GM19239 (cell line): Measurements from ENCODE around the gene WNT3A.

Experiments used
- DNase-seq: peaks from one replicate; pipeline ENCODE4 v3.0.0; 2011; ENCODE audit warnings: low spot score; ENCODE audit not compliant: insufficient read length
- FAIRE-seq: peaks from 2 replicates; lab custom pipeline; 2011; peaks lifted over from hg19 to GRCh38; lab: Jason Lieb, UNC

Gene WNT3A

DNA sequence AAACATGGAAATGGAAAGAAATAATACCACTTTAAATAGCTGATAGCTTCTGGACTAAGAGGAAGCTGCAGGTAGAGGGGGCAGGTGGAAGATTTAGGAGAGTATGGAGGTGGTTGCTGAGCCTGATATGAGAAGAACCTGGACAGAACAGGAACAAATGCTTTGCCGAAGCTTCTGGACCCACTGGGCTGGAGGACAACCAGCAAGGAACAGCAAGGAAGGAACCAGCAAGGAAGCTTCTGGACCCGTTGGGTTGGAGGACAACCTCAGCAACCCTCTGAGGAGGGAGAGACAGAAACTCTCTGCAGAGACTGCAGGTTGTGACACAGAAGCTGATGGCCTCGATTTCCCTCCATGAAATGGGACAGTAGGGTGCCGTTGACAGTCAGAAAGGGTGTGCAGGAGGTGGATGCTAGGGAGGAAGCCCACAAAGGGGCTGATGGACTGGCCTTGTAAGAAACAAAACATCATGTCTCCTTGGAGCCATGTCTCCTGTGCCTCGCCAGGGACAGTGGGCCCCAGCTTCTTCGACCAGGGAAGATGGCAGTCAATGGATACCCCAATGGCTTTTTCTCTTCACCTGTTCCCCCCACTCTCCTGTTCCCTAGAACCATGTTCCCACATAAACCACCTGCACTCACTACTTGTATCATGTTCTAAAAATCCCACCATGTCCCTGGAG, 8.3 kb upstream of the WNT3A start:
- DNase-seq (no peak), FAIRE-seq (no peak)

DNA sequence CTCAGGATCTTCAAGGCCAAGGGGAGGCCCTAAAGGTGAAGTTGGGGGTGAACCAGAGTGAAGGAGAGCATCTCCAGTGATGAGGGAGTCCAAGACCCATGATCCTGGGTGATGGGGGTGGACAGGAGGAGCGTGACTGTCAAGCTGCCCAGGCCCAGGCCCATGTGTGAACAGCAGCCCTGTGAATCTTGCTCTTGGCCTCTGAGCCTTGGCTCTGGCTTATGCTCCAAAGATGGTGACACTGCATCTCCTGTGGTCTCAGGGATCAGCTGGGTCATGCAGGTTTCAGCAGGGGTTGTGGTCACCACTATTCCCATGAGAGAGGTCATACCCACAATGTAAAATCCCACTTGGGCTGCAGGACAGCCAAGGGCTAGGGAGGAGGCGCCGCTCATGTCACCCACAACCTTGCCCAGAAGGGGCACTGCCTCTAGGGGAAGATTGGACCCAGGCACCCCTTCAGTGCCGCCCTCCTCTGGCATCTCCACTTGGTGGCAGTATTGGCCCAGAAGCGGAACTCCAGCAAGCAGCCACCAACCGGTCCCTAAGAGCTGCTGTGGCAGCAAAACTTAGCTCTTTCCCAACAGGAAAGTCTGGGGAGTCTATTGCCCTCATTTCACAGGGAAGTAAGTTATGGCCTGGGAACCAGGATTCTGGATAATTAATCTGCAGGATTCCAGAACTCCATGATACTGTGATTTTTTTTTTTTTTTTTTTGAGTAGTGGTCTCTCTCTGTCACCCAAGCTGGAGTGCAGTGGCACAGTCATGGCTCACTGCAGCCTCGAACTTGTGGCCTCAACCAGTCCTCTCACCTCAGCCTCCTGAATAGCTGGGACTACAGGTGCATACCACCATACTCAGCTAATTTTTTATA, 7.5 kb upstream of the WNT3A start:
- DNase-seq (peak; percentile 75), FAIRE-seq (peak; percentile 74)

DNA sequence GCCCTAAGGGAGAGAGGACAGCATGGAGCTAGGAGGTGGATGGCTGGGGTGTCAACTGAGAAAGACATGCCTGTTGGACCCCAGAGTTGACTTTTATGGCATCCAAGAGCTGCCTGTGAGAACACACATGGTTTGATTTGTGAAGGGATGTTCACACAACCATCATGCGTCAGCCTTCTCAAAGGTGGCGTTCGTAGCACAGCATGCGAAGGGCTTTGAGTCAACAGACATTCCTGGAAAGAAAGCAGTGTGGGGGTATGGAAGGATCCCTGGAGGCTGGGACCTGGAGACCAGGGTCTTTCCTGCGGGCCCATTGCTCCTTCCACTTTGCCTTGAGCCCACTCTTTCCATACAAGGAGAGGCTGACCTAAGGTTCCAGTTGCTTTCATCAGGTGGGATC, 6.4 kb upstream of the WNT3A start:
- DNase-seq, result no peak
- no peak for FAIRE-seq

DNA sequence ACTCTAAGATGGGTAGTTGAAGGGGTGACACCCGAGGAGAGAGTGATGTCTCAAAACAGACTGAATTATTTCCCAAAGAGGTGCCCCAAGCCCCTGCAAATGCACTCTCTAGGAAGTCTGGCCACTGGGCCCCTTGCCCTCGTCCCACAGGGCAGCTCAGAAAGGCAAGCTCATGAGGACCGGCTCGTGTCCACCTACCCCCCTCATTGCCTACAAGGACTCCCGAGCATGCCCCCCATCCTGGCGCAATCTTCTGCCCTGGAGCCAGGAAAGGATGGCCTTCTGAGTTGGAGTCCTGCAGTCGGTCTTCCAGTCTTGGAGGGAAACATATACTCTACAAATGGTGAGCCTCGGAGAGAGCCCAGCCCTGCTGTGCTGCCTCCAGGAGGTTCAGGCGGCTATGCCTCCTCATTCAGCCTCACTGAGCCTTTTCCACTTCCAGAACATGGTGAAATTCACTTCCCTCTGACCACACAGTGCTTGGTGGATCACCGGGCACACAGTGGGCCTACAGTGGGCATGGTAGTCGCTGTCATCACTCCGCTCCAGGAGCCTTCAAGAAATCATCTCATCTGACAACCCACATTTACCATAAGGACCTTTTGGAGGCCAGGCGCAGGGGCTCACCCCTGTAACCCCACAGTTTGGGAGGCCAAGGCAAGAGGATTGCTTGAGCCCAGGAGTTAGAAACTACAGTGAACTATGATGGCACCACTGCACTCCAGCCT, 5.8 kb upstream of the WNT3A start:
- FAIRE-seq (no peak), DNase-seq (no peak)

DNA sequence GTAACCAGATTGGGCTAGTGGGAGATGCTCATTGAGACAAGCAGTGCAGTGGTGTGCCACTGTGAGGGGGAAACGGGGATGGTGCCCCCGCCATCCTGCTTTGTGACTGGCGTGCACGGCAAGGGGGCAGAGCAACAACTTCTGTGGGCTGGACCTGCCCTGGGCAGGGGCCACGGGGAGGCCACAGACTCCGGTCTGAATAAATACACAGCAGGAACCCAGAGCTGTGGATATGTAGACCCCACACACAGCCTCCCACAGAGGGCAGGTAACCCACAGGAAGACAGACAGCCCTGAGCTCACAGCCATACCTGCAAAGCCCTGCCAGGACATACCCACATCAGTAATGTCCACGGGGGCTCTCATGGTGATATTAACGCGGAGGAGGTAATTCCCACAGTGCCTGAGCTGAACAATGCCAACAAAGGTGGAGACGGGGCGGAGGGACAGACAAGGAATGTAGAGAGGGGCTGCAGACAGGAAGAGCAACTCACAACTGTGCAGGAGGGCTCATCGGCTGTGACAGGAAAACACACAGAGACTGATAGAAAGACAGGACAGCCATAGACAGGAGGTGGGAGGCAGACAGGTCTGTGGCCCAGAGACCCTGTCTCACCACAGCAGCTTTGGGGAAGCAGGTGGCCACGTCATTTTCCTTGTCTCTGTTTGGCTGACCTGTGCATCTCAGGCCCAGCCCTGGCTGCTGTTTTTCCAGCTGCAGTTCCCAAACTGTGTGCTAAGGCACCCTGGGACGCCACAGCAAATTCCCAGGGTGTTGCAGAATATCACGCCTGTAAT, 4.9 kb upstream of the WNT3A start:
- FAIRE-seq, result no peak
- DNase-seq, result no peak

DNA sequence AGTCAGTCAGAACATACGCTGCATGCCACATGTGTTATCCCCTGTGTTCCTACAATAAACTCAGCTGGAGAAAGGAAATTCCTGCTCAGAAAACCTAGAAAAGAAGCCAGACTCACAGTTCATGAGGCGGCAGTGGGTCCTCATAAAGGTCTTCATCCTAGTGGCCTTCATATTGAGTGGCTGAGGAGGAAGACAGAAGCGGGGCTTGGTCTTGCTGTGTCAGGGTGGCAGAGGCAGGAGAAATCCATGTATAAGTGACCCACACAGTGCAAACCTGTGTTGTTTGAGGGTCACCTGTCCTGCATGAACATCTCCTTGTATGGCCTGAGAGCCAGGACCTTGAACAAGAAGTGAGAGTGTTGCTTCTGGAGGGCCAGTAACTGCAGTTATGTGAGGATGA, 4.0 kb upstream of the WNT3A start:
- FAIRE-seq, result no peak
- DNase-seq, result no peak

DNA sequence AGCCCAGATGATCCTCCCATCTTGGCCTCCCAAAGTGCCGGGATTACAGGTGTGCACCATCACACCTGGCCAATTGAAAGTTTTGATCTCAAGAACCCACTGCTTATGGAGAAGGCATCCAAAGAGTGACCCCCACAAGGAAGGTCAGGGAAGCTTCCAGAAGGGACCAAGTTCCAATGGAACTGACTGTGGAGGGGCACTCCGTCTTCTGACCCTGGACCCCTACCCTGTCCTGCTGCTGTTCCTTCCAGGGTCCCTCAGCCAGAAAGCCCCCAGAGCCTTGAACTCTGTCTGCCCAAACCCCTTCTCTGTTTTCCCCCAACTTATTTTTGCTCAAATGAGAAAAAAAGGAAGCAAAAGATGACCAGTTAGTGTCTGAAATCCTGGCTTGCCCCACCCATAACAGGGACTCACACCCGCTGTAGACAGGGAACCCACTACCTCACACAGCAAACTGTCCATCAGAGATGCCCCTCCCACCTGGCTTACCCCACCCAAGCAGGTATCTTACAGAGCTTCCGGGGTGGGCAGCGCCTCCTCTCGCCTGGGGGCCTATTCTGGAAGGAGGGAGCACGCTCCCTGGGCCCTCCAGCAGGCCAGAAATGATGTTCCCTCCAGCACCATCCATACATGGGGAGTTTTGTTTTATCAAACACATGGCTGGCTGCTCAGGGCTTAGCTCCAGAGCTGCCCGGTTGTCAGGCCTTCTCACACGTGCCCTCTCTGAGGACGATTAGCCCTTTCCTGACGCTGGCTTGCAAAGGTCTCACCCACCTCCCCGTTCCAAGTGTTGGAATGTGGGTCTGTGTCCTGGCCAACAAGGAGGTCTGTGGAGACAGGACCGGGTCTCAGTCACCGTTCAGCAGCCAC, 3.1 kb upstream of the WNT3A start:
- FAIRE-seq, result no peak
- DNase-seq, result no peak

DNA sequence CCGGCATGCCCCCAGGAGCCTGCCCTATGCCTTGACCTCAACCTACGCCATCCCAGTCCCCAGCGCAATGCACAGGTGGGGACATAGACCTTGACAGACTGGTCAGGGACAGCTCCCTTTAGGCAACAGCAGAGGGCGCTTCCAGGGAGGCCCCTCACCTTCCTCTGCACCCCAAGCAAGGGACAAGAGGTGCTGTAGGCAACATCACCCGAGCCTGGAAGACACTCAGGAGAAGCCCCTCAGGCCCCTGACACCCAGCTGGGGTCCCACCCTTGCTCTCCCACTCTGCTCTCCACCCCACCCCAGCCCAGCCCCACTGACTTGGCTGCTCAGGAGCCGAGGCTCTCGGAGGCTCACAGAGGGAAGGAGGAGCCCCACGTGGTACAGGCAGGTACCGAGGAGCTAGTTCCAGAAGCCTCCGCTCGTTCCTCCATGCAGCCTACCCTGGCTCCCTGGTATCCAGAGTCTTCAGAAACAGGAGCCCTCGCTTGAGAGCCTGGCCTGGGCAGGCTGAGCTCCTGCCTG, 2.4 kb upstream of the WNT3A start:
- FAIRE-seq (no peak), DNase-seq (no peak)

DNA sequence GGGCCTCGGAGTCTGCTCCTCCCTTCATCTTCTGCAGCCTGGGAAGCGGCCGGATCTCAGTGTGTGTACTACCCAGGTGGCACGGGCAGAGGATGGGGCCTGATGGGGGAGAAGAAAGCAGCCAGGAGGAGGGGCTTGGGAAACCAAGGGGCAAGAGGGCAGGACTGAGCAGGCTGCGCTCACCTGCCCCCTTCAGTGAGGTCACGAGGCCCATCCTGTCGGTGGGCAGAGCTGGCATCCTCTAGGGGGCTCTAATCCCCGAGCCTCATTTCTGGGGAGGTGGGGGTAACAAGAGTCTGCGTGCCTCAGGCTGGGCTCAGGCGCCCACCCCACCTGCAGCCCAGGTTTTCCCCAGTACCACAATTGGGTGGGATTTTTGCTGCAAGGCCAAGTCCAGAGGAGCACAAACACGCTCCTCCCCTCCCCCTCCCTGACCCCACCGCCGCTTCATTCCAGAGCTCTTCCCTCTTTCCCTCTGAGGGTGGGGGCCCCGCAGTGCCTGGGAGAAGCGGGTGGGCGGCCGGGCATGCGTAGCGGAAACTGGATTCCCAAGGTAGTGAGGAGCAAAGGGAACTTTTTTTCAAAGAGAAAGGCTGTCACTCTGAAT, 1.8 kb upstream of the WNT3A start:
- FAIRE-seq, result no peak
- DNase-seq, result no peak

DNA sequence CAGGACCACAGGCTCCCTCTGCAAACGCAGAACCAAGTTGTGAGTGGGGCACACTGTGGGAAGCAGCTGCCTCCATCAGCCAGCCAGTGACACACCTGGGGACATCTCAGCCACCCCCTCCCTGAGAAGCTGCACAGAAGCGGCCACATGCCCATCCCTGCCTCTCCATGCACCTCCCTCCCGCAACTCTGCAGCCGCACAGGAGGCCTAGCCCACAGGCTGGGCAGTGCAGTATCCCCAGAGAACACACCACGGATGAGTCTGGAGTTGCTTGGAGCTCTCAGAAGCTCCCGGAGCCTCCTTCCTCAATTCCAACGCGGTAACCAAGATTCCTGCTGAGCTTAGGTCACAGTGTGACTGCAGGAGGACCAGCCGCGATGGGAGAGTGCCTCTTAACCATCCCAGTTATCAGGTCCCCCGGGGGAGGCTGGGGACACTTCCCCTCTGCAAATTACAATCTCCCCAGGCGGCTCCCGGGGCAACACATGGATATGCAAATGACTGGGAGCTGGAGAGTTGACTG, 1.2 kb upstream of the WNT3A start:
- FAIRE-seq, result no peak
- no peak for DNase-seq

DNA sequence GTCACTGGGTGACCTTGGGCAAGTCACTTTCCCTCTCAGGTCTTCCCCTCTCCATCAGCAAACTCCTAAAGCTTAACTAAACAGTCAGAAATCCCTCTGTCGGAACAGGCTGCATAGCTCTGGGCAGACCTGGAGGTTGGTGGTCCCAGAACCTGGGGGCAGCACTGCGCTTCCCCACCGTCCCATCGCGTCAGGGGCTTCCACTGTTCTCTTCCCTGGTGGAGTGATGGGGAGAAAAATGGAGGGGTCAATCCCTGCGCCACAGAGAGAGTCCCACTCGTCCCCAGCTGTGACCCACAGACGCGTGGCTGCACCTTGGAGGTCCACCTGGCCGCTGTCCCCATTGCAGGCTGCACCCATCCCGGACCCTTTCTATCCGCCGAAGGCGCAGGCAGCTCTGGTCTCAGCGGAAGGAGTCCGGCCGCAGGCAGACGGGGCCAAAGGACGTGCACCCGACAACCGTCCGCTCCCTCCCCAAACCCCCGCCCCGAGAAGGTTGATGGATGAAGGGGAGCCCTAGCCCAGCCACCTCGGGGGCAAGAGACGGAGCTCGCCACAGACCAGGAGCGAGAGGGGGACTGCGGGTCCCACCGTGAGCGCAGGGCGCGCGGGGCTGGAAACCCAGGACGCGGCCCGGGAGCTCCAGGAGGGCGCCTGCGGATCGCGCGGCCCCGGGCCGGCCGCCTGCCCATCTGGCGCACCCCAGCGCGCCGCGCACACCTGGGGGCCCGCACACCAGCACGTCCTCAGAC, 588 bp upstream of the WNT3A start:
- DNase-seq, result no peak

DNA sequence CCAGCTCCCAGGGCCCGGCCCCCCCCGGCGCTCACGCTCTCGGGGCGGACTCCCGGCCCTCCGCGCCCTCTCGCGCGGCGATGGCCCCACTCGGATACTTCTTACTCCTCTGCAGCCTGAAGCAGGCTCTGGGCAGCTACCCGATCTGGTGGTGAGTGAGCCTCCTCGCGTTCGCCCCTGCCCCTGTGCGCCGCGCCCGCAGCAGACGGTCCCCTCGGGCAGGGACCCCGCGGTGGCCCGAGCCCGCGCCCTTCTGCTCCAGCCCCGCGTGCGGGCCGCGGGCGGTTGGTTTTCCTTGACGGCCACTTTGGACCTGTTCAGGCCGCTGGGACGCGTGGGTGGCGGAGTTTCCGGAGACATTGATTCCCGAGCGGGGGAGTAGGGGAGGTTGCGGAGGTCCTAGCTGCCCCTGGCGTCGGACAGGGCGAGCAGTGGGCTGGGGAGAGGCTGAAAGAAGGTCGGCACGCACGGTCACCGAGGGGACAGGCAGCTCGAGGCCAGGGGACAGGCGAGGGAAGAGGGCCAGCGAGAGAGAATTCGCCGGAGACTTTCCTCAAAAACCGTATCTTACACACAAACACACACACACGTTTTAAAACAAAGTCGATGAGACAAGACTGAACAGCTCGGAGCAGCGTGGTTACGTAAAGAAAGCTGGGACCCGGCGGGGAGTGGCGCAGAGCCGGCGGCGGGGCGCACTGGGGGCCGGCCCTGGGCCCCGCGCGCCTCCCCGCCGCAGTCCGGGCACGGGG, 427 bp downstream of the WNT3A start:
- FAIRE-seq (no peak), DNase-seq (no peak)

More for the DNA sequence above, 588 bp upstream of the WNT3A start:
- FAIRE-seq, result no peak

DNA sequence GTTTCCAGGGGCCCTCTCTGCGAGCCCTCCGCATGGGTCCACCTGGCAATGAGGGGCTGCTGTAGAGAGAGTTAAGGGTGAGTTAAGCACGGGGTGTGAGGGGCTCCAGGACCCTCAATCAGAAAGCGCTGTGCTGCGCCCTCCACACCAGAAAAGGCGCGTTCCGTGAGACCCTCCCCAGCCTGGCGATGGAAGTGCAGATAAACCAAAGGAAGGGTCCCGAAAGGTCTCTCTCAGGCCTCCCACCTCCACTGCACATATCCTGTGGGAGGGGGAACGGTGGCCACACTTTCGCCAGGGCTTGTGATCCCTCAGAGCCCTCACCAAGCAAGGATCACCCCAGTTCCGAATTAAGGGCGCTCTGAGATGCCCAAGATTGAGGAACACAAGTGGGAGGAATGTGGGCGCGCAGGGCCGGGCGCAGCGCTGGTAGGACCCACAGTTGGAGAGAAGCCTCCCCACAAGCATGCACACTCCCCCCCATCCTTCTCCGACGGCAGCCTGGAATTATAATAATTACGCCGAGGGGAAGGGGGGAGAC, 1.1 kb downstream of the WNT3A start:
- no peak for FAIRE-seq
- no peak for DNase-seq

DNA sequence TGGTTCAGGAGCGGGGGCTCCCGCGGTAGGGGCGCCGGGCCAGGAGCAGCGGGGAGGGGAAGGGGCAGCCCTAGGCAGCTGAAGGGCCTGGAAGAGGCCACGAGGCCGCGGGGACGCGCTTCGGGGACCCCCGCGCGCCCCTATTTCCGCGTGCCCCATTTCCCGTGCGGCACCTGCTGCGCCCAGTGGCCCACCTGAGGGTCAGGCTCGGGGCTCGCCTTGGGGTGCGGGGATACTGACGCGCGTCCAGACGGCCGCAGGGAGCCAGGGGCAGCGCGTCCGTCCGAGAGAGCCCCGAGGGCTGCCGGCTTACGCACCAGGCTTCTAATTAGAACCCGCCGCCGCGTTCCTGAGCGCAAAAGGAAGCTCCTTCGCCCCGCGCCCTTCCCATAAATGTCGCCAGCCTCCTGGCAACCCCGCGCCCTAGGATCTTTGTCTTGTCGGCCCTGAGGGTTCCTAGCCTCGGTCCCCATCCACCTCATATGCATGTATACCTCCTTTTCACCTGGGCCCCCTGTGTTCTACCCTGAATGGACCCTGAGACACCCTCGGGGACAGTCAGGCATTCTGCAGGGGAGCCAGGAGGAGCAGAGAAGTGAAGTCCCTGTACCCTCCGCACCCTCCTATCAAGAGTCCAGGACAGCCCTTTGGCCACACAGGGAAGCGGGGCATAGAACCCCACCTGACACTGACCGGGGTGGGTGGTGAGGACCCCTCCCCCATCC, 1.8 kb downstream of the WNT3A start:
- FAIRE-seq (no peak), DNase-seq (no peak)

DNA sequence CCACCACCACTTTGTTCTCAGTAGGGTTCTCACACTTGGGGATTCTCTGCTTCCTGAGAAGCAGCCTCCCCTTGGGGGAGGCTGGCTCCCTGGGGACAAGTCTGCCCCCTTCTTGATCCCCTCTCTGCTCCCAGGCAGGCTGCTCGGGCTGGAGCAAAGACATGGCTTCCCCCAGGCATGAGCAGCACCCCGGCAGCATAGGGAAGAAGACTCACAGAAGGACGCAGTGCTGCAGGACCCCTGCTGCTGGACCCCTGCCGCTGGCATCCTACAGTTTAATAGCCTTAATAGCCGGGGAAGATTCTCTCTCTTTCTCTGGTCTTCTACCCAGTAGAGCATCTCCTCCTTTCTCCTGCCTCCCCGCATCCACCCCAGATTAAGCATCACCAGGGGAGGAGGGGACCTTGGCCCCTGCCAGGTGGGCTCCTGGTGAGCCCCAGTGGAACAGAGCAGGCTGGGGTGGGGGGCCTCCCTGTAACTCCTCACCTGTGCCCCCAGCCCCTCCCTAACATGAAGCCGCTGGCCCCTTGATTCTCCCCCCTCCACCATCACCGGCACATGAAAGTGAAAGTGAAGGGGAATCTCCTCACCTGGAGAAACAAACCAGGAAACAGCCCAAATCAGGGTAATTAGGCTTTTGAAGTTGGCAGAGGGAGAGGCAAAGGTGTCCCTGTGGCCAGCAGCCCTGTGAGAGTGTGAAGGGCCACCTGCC, 2.5 kb downstream of the WNT3A start:
- FAIRE-seq, result no peak
- DNase-seq, result no peak
